Chondrocyte (in vitro differentiated cells): ENCODE data around the gene CLDN1. TPM values are rescaled to one million over a fixed set of nuclear protein-coding genes. Genes with fewer than 3 reads are reported as not detected.

Source experiments
- DNase-seq: peaks from one replicate; pipeline ENCODE4 v3.0.0; 2021; ENCODE audit warnings: mixed read lengths, low spot score
- H3K27ac Mint-ChIP-seq: one replicate; pipeline ENCODE4 v1.8.0; 2021; ENCODE audit warnings: mild to moderate bottlenecking, moderate library complexity, mixed read lengths; ENCODE audit not compliant: unreplicated experiment
- H3K27me3 Mint-ChIP-seq: 2 replicates; pipeline ENCODE4 v1.8.0; 2021; ENCODE audit warnings: low read depth, mixed read lengths
- H3K36me3 Mint-ChIP-seq: 2 replicates; pipeline ENCODE4 v1.8.0; 2021; ENCODE audit warnings: low read depth, mixed read lengths
- H3K4me1 Mint-ChIP-seq: 2 replicates; pipeline ENCODE4 v1.8.0; 2021; ENCODE audit warnings: low read depth, mild to moderate bottlenecking, mixed read lengths
- H3K4me3 Mint-ChIP-seq: one replicate; pipeline ENCODE4 v1.8.0; 2021; ENCODE audit warnings: mild to moderate bottlenecking, moderate library complexity, mixed read lengths; ENCODE audit not compliant: unreplicated experiment
- H3K9me3 Mint-ChIP-seq: 2 replicates; pipeline ENCODE4 v1.8.0; 2021; ENCODE audit warnings: low read depth, mixed read lengths
- CTCF ChIP-seq: fragments of 200-600 bp; sonication (generic); IDR thresholded peaks from 2 replicates; pipeline ENCODE4 v1.5.0; 2021; ENCODE audit warnings: antibody characterized with exemption, mild to moderate bottlenecking, moderate library complexity
- total RNA-seq: library from RNA; stranded (reverse); gene quantifications from 3 replicates; pipeline ENCODE4 v1.2.1, GENCODE V29; 2021

The CLDN1 gene
- total RNA-seq, 1 donor from 2014 or later, result 13.1 TPM

GRCh38 chr3:190307164-190307545 is 15.1 kb downstream of the CLDN1 start:
- Mint-ChIP-seq H3K27me3 (no peaks in the 10 kb centered on the region), H3K4me3 (no peak overlapping the region), H3K27ac (no peak overlapping the region), H3K4me1 (peaks cover 19% of the 10 kb centered on the region), H3K36me3 (no peaks in the 10 kb centered on the region), H3K9me3 (no peaks in the 10 kb centered on the region)
- no peak for DNase-seq
- no peak for TF ChIP-seq CTCF

GRCh38 chr3:190306513-190307163 is 15.6 kb downstream of the CLDN1 start:
- no peaks in the 10 kb centered on the region for H3K36me3 Mint-ChIP-seq
- no peaks in the 10 kb centered on the region for H3K27me3 Mint-ChIP-seq
- H3K4me3 Mint-ChIP-seq, result no peak overlapping the region
- peaks cover 24% of the 10 kb centered on the region for H3K4me1 Mint-ChIP-seq
- no peak for TF ChIP-seq CTCF
- DNase-seq, result no peak
- H3K9me3 Mint-ChIP-seq, result no peaks in the 10 kb centered on the region
- peak overlapping the region; percentile 70 for H3K27ac Mint-ChIP-seq

- no peak for DNase-seq
- peaks cover 27% of the 10 kb centered on the region for H3K4me1 Mint-ChIP-seq
- H3K4me3 Mint-ChIP-seq, result no peak overlapping the region
- no peaks in the 10 kb centered on the region for H3K27me3 Mint-ChIP-seq
- no peaks in the 10 kb centered on the region for H3K9me3 Mint-ChIP-seq
- H3K36me3 Mint-ChIP-seq, result no peaks in the 10 kb centered on the region
- TF ChIP-seq CTCF, result no peak
- H3K27ac Mint-ChIP-seq, result no peak overlapping the region
Measured at GRCh38 chr3:190306026-190306425, 16.2 kb downstream of the CLDN1 start.

GRCh38 chr3:190305406-190305805 is 16.8 kb downstream of the CLDN1 start:
- no peak for DNase-seq
- H3K27ac Mint-ChIP-seq, result no peak overlapping the region

GRCh38 chr3:190303884-190304283 is 18.4 kb downstream of the CLDN1 start:
- no peaks in the 10 kb centered on the region for H3K36me3 Mint-ChIP-seq
- no peak overlapping the region for H3K27ac Mint-ChIP-seq
- peaks cover 27% of the 10 kb centered on the region for H3K4me1 Mint-ChIP-seq
- no peaks in the 10 kb centered on the region for H3K9me3 Mint-ChIP-seq
- no peak for TF ChIP-seq CTCF
- no peaks in the 10 kb centered on the region for H3K27me3 Mint-ChIP-seq
- no peak for DNase-seq
- H3K4me3 Mint-ChIP-seq, result no peak overlapping the region

More at GRCh38 chr3:190305406-190305805, 16.8 kb downstream of the CLDN1 start:
- no peaks in the 10 kb centered on the region for H3K9me3 Mint-ChIP-seq
- no peak for TF ChIP-seq CTCF
- no peak overlapping the region for H3K4me3 Mint-ChIP-seq
- no peaks in the 10 kb centered on the region for H3K27me3 Mint-ChIP-seq
- no peaks in the 10 kb centered on the region for H3K36me3 Mint-ChIP-seq
- H3K4me1 Mint-ChIP-seq, result peaks cover 27% of the 10 kb centered on the region
